ENCODE data around the gene HABP2. TPM values are rescaled to one million over a fixed set of nuclear protein-coding genes. Genes with fewer than 3 reads are reported as not detected.

Gene HABP2
- total RNA-seq, 1 experiment from 2014 or later, result not detected

DNA sequence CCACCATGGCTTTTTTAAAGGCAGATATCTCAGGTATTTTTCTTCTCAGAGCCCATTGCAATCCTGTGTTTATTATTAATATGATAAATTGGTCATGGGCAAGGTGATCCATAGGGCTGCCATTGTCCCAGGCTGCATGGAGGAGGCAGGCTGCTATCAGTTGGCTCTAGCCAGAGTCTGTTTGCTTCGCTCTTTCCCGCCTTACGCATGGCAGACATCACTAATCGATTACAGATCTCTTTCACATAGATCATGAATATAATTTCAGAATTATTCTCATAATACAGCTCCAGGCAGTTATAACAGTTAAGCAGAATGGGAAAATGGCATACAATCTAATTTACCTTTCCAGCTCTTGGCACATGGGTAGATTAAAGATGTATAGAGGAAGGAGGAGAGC lies 30.4 kb upstream of the HABP2 start:
- Mint-ChIP-seq H3K36me3 (ENCODE audit: insufficient read depth in 1 of 3, low read depth in 3 of 3) (no peaks in the 10 kb centered on the region), H3K27me3 (ENCODE audit: low read depth) (peaks cover 64% of the 10 kb centered on the region), H3K9me3 (no peaks in the 10 kb centered on the region; a peak in 1 of 5 replicates), H3K4me3 (no peak overlapping the region), H3K27ac (no peak overlapping the region), H3K4me1 (peaks cover 6% of the 10 kb centered on the region in 2 experiments; a peak in 3 of 4 replicates)
- H3K18ac ChIP-seq (ENCODE audit: insufficient read length, low read depth, low read length), result no peak overlapping the region
- no peak overlapping the region for H2BK20ac ChIP-seq (ENCODE audit: low read depth, low read length, poor library complexity, severe bottlenecking)
- no peak for DNase-seq
- no peak overlapping the region for H4K5ac ChIP-seq (ENCODE audit: insufficient read length, low read depth, low read length)
- no peaks in the 10 kb centered on the region for H3K79me2 ChIP-seq (ENCODE audit: insufficient read depth, low read length)
- no peak overlapping the region for H3K27ac ChIP-seq (ENCODE audit: insufficient read length, low read depth, low read length)
- no peak overlapping the region for H4K8ac ChIP-seq (replicated peaks; ENCODE audit: insufficient read length, low read depth, low read length)
- H4K20me1 ChIP-seq (ENCODE audit: control insufficient read depth, insufficient read depth, insufficient read length), result no peaks in the 10 kb centered on the region
- H4K91ac ChIP-seq (ENCODE audit: insufficient read length, low read depth, low read length), result no peak overlapping the region
- no peaks in the 10 kb centered on the region for H3K9me3 ChIP-seq (ENCODE audit: control insufficient read depth, low read depth, low read length)
- TF ChIP-seq, protein P1, sequence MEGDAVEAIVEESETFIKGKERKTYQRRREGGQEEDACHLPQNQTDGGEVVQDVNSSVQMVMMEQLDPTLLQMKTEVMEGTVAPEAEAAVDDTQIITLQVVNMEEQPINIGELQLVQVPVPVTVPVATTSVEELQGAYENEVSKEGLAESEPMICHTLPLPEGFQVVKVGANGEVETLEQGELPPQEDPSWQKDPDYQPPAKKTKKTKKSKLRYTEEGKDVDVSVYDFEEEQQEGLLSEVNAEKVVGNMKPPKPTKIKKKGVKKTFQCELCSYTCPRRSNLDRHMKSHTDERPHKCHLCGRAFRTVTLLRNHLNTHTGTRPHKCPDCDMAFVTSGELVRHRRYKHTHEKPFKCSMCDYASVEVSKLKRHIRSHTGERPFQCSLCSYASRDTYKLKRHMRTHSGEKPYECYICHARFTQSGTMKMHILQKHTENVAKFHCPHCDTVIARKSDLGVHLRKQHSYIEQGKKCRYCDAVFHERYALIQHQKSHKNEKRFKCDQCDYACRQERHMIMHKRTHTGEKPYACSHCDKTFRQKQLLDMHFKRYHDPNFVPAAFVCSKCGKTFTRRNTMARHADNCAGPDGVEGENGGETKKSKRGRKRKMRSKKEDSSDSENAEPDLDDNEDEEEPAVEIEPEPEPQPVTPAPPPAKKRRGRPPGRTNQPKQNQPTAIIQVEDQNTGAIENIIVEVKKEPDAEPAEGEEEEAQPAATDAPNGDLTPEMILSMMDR (conservative IDR thresholded peaks at IDR 0.05), result no peak
- no peak overlapping the region for H3K23ac ChIP-seq (ENCODE audit: insufficient read length, low read depth, low read length)
- H3K56ac ChIP-seq (ENCODE audit: insufficient read length, low read depth, low read length), result no peak overlapping the region
- H3K23me2 ChIP-seq (ENCODE audit: insufficient read length, low read depth, low read length, poor library complexity, severe bottlenecking), result no peaks in the 10 kb centered on the region
- no peak overlapping the region for H3T11ph ChIP-seq (ENCODE audit: low read length)
- H3K9ac ChIP-seq (ENCODE audit: extremely low read depth, insufficient read length, low read length), result no peak overlapping the region
- no peak overlapping the region for H2BK5ac ChIP-seq (ENCODE audit: insufficient read length, low read length)
- H2AFZ ChIP-seq (ENCODE audit: low read length), result no peak overlapping the region
- no peak overlapping the region for H3K4ac ChIP-seq (ENCODE audit: low read depth, low read length)
- H3K4me2 ChIP-seq (ENCODE audit: insufficient read depth, insufficient read length, low read length), result no peak overlapping the region
- no peak overlapping the region for H2BK120ac ChIP-seq (ENCODE audit: low read depth, low read length, poor library complexity, severe bottlenecking)
- H3K4me1 ChIP-seq (ENCODE audit: insufficient read depth, low read length), result no peaks in the 10 kb centered on the region
- H3K14ac ChIP-seq (ENCODE audit: insufficient read depth, low read length), result no peak overlapping the region
- H2AK5ac ChIP-seq (ENCODE audit: insufficient read length, low read length), result no peak overlapping the region
- no peak overlapping the region for H2BK12ac ChIP-seq (ENCODE audit: insufficient read length, low read depth, low read length)
- H3K27me3 ChIP-seq (ENCODE audit: insufficient read depth, low read length), result no peaks in the 10 kb centered on the region
- no peaks in the 10 kb centered on the region for H3K79me1 ChIP-seq (ENCODE audit: insufficient read depth, low read depth, low read length, poor library complexity, severe bottlenecking)
- WGBS (ENCODE audit: extremely low coverage, insufficient read length, low lambda C conversion rate), result no CpG with 5 or more reads among the region's 4 CpGs
- H2BK15ac ChIP-seq (ENCODE audit: low read depth, low read length), result no peak overlapping the region
